Fibroblast of lung (primary cell): ENCODE data around the gene TSPAN5. TPM values are rescaled to one million over a fixed set of nuclear protein-coding genes. Genes with fewer than 3 reads are reported as not detected.

Experiments
- DNase-seq, 2 donors: peaks; one replicate each; pipeline versions ENCODE4 v3.0.0 to v3.0.0-alpha.2; 2010; ENCODE audit warnings: low read depth in 2 of 2
- H2AFZ ChIP-seq: 2 replicates; pipeline ENCODE4 v1.5.1; 2012; ENCODE audit warnings: low read length, control low read depth, inconsistent platforms
- H3K27ac ChIP-seq: 2 replicates; pipeline ENCODE4 v1.5.1; 2011; ENCODE audit warnings: low read length, control low read depth; ENCODE audit not compliant: insufficient read depth
- H3K27me3 ChIP-seq: 2 replicates; pipeline ENCODE4 v1.5.1; 2011; ENCODE audit warnings: mild to moderate bottlenecking, low read length; ENCODE audit not compliant: control insufficient read depth, insufficient read depth
- H3K36me3 ChIP-seq: 2 replicates; pipeline ENCODE4 v1.5.1; 2011; ENCODE audit warnings: low read length; ENCODE audit not compliant: control insufficient read depth, insufficient read depth
- H3K4me1 ChIP-seq: 2 replicates; pipeline ENCODE4 v1.5.1; 2011; ENCODE audit warnings: low read length; ENCODE audit not compliant: control insufficient read depth, insufficient read depth; ENCODE audit errors: extremely low read depth
- H3K4me2 ChIP-seq: 2 replicates; pipeline ENCODE4 v1.5.1; 2011; ENCODE audit warnings: low read length, control low read depth; ENCODE audit not compliant: insufficient read depth; ENCODE audit errors: extremely low read depth
- H3K4me3 ChIP-seq, 4 experiments: fragments of 200-600 bp in 1 of 4; sonication (generic) in 1 of 4; replicated peaks in 1 of 4; 2 replicates each; pipeline ENCODE4 v1.5.1; 2011 to 2016; ENCODE audit warnings: low read length in 4 of 4, low read depth in 3 of 4, mild to moderate bottlenecking in 3 of 4, control low read depth in 2 of 4, inconsistent platforms in 1 of 4, mixed read lengths in 1 of 4; ENCODE audit not compliant: insufficient read depth in 1 of 4; ENCODE audit errors: control extremely low read depth in 1 of 4
- H3K79me2 ChIP-seq: 2 replicates; pipeline ENCODE4 v1.5.1; 2012; ENCODE audit warnings: mild to moderate bottlenecking, low read length, inconsistent platforms; ENCODE audit not compliant: control insufficient read depth, insufficient read depth
- H3K9ac ChIP-seq: 2 replicates; pipeline ENCODE4 v1.5.1; 2011; ENCODE audit warnings: mild to moderate bottlenecking, low read length, control low read depth; ENCODE audit not compliant: insufficient read depth
- H3K9me3 ChIP-seq: 2 replicates; pipeline ENCODE4 v1.5.1; 2012; ENCODE audit warnings: low read depth, low read length; ENCODE audit not compliant: control insufficient read depth, insufficient read depth
- H4K20me1 ChIP-seq: 2 replicates; pipeline ENCODE4 v1.5.1; 2011; ENCODE audit warnings: low read length; ENCODE audit not compliant: control insufficient read depth, insufficient read depth; ENCODE audit errors: extremely low read depth
- CTCF ChIP-seq, 2 donors: IDR thresholded peaks in 1 of 2; conservative IDR thresholded peaks in 1 of 2; 1 replicate in 1 of 2; 2 replicates in 1 of 2; pipeline ENCODE4 v1.5.1; 2011 to 2012; ENCODE audit warnings: low read length in 2 of 2, control low read depth in 1 of 2, inconsistent platforms in 1 of 2, low read depth in 1 of 2, mild to moderate bottlenecking in 1 of 2
- EZH2 ChIP-seq: IDR thresholded peaks from 2 replicates; pipeline ENCODE4 v1.5.1; 2012; ENCODE audit warnings: low read length, control low read depth, mild to moderate bottlenecking; ENCODE audit errors: missing control alignments
- polyA plus RNA-seq, 2 donors: library from polyadenylated mRNA; depleted of rRNA in 1 of 2; stranded (reverse) in 1 of 2; unstranded in 1 of 2; fragments of >200 nt; gene quantifications; 2 replicates each; pipeline ENCODE4 v1.2.1, GENCODE V29; 2011 to 2012; ENCODE audit warnings: missing spikeins in 1 of 2
- total RNA-seq: library from RNA; depleted of rRNA; stranded (reverse); fragments of >200 nt; gene quantifications from 2 replicates; pipeline ENCODE4 v1.2.1, GENCODE V29; 2014

Gene TSPAN5
- total and polyA plus RNA-seq, 2 donors (not counting 1 experiment from before 2014, with no cell fraction given) = 109 to 129 TPM

- Histone ChIP-seq H3K4me2 (peak overlapping the region; percentile 32), H3K4me3 (no peak overlapping the region), H3K79me2 (peaks cover 22% of the 10 kb centered on the region)
Measured at GRCh38 chr4:98662055-98662453, 3.6 kb upstream of the TSPAN5 start.

GRCh38 chr4:98661371-98662054 is 3.1 kb upstream of the TSPAN5 start:
- H3K27me3 ChIP-seq = no peaks in the 10 kb centered on the region
- H2AFZ ChIP-seq = no peak overlapping the region
- no peak overlapping the region for H3K27ac ChIP-seq
- peaks cover 14% of the 10 kb centered on the region for H3K4me1 ChIP-seq
- TF ChIP-seq CTCF (conservative IDR thresholded peaks at IDR 0.05 in 1 of 2, IDR thresholded peaks at IDR 0.05 in 1 of 2; ENCODE audit: low read depth in 1 of 2, low read length in 2 of 2) (no peak), EZH2 (no peak)
- no peak overlapping the region for H3K4me2 ChIP-seq
- no peaks in the 10 kb centered on the region for H3K36me3 ChIP-seq
- no peak overlapping the region for H3K9ac ChIP-seq
- H3K4me3 ChIP-seq = peak overlapping the region in 1 of 4 experiments; percentile 43
- H4K20me1 ChIP-seq = no peaks in the 10 kb centered on the region
- H3K79me2 ChIP-seq = peaks cover 27% of the 10 kb centered on the region
- H3K9me3 ChIP-seq = no peaks in the 10 kb centered on the region
- peak in 1 of 2 donors; percentile 80 for DNase-seq

More at GRCh38 chr4:98662055-98662453, 3.6 kb upstream of the TSPAN5 start:
- no peaks in the 10 kb centered on the region for H3K36me3 ChIP-seq
- DNase-seq = no peak
- peaks cover 14% of the 10 kb centered on the region for H3K4me1 ChIP-seq
- H3K9me3 ChIP-seq = no peaks in the 10 kb centered on the region
- no peaks in the 10 kb centered on the region for H3K27me3 ChIP-seq
- no peak overlapping the region for H3K9ac ChIP-seq
- TF ChIP-seq CTCF (conservative IDR thresholded peaks at IDR 0.05 in 1 of 2, IDR thresholded peaks at IDR 0.05 in 1 of 2; ENCODE audit: low read depth in 1 of 2, low read length in 2 of 2) = no peak
- TF ChIP-seq EZH2 = no peak
- no peak overlapping the region for H3K27ac ChIP-seq
- H2AFZ ChIP-seq = no peak overlapping the region
- no peaks in the 10 kb centered on the region for H4K20me1 ChIP-seq

GRCh38 chr4:98659741-98660462 is 1.5 kb upstream of the TSPAN5 start:
- no peak overlapping the region for H3K27ac ChIP-seq
- H3K79me2 ChIP-seq = peaks cover 43% of the 10 kb centered on the region
- H3K4me3 ChIP-seq = peak overlapping the region; percentile 61 to 86 (median 75)
- H3K4me1 ChIP-seq = peaks cover 14% of the 10 kb centered on the region
- no peaks in the 10 kb centered on the region for H3K36me3 ChIP-seq
- no peak overlapping the region for H3K9ac ChIP-seq
- no peaks in the 10 kb centered on the region for H3K27me3 ChIP-seq
- H2AFZ ChIP-seq = no peak overlapping the region
- no peak for TF ChIP-seq CTCF (conservative IDR thresholded peaks at IDR 0.05 in 1 of 2, IDR thresholded peaks at IDR 0.05 in 1 of 2; ENCODE audit: low read depth in 1 of 2, low read length in 2 of 2)
- H3K9me3 ChIP-seq = no peaks in the 10 kb centered on the region
- peak overlapping the region; percentile 76 for H3K4me2 ChIP-seq
- no peaks in the 10 kb centered on the region for H4K20me1 ChIP-seq
- DNase-seq = peak in 1 of 2 donors; percentile 71
